HCT116 (cell line): Measurements from ENCODE around the gene ERAL1.

Source experiments
- CTCF ChIP-seq, 3 experiments: fragments of 200-600 bp in 1 of 3; sonication (generic) in 1 of 3; IDR thresholded peaks in 2 of 3; conservative IDR thresholded peaks in 1 of 3; 2 replicates each; pipeline ENCODE4 v1.5.1; 2012 to 2017; ENCODE audit warnings: low read depth in 2 of 3, low read length in 2 of 3, antibody characterized with exemption in 1 of 3, borderline replicate concordance in 1 of 3, control low read depth in 1 of 3, mild to moderate bottlenecking in 1 of 3, mixed read lengths in 1 of 3, mixed run types in 1 of 3, moderate library complexity in 1 of 3; ENCODE audit not compliant: insufficient read depth in 1 of 3
- EZH2 ChIP-seq: fragments of 200-600 bp; sonication (generic); IDR thresholded peaks from 2 replicates; pipeline ENCODE4 v1.6.1; 2017; ENCODE audit warnings: antibody characterized with exemption, mixed run types
- FOSL1 ChIP-seq: IDR thresholded peaks from 2 replicates; pipeline ENCODE4 v1.6.1; 2012; ENCODE audit warnings: low read depth
- POLR2A ChIP-seq: IDR thresholded peaks from 2 replicates; pipeline ENCODE4 v1.7.0; 2011; ENCODE audit warnings: borderline replicate concordance; ENCODE audit not compliant: insufficient read depth, insufficient read length; ENCODE audit errors: extremely low read depth
- SIN3A ChIP-seq: IDR thresholded peaks from 2 replicates; pipeline ENCODE4 v1.6.1; 2012; ENCODE audit warnings: low read depth
- SP1 ChIP-seq: IDR thresholded peaks from 2 replicates; pipeline ENCODE4 v1.6.1; 2012; ENCODE audit warnings: low read depth
- SRF ChIP-seq: IDR thresholded peaks from 2 replicates; pipeline ENCODE4 v1.6.1; 2012; ENCODE audit warnings: low read depth
- YY1 ChIP-seq: IDR thresholded peaks from 2 replicates; pipeline ENCODE4 v1.6.1; 2011; ENCODE audit warnings: low read length, low read depth, moderate library complexity, mild to moderate bottlenecking; ENCODE audit not compliant: insufficient replicate concordance; ENCODE audit errors: extremely low read depth
- TF ChIP-seq, protein P1 (sequence below): IDR thresholded peaks from 2 replicates; pipeline ENCODE4 v1.6.1; 2012; ENCODE audit warnings: low read depth
- TF ChIP-seq, protein P2 (sequence below): IDR thresholded peaks from 2 replicates; pipeline ENCODE4 v1.6.1; 2012
- TF ChIP-seq, protein P3 (sequence below): IDR thresholded peaks from 2 replicates; pipeline ENCODE4 v1.6.1; 2012

- peak in 2 of 3 experiments; percentile 26 to 29; a peak in 2 of 6 replicates for TF ChIP-seq CTCF (IDR thresholded peaks at IDR 0.05 in 2 of 3, conservative IDR thresholded peaks at IDR 0.05 in 1 of 3; ENCODE audit: borderline replicate concordance in 1 of 3, insufficient read depth in 1 of 3, low read depth in 2 of 3, low read length in 2 of 3)
- TF ChIP-seq, protein P1, sequence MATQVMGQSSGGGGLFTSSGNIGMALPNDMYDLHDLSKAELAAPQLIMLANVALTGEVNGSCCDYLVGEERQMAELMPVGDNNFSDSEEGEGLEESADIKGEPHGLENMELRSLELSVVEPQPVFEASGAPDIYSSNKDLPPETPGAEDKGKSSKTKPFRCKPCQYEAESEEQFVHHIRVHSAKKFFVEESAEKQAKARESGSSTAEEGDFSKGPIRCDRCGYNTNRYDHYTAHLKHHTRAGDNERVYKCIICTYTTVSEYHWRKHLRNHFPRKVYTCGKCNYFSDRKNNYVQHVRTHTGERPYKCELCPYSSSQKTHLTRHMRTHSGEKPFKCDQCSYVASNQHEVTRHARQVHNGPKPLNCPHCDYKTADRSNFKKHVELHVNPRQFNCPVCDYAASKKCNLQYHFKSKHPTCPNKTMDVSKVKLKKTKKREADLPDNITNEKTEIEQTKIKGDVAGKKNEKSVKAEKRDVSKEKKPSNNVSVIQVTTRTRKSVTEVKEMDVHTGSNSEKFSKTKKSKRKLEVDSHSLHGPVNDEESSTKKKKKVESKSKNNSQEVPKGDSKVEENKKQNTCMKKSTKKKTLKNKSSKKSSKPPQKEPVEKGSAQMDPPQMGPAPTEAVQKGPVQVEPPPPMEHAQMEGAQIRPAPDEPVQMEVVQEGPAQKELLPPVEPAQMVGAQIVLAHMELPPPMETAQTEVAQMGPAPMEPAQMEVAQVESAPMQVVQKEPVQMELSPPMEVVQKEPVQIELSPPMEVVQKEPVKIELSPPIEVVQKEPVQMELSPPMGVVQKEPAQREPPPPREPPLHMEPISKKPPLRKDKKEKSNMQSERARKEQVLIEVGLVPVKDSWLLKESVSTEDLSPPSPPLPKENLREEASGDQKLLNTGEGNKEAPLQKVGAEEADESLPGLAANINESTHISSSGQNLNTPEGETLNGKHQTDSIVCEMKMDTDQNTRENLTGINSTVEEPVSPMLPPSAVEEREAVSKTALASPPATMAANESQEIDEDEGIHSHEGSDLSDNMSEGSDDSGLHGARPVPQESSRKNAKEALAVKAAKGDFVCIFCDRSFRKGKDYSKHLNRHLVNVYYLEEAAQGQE = no peak
- no peak for TF ChIP-seq YY1
- no peak for TF ChIP-seq FOSL1
- TF ChIP-seq, protein P2, sequence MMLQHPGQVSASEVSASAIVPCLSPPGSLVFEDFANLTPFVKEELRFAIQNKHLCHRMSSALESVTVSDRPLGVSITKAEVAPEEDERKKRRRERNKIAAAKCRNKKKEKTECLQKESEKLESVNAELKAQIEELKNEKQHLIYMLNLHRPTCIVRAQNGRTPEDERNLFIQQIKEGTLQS = no peak
- TF ChIP-seq SRF = no peak
- TF ChIP-seq EZH2 = no peak
- peak; percentile 91 for TF ChIP-seq POLR2A
- no peak for TF ChIP-seq SP1
- TF ChIP-seq, protein P3, sequence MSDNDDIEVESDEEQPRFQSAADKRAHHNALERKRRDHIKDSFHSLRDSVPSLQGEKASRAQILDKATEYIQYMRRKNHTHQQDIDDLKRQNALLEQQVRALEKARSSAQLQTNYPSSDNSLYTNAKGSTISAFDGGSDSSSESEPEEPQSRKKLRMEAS = peak; percentile 15; the same call in 1 of the 2 replicates
- TF ChIP-seq SIN3A = 0 out of 2 replicates have a peak, but pooled peaks have one; percentile 24
These were observed 42.3 kb downstream of the ERAL1 start, which contains the start of gene FLOT2 for GRCh38 chr17:28896884-28897768.
